Activated CD4-positive, alpha-beta memory T cell treated with anti-CD3 and anti-CD28 coated beads for 36 hours (primary cell): Measurements from ENCODE around the gene RNF141. TPM values are rescaled to one million over a fixed set of nuclear protein-coding genes. Genes with fewer than 3 reads are reported as not detected.

Experiments used
- CTCF ChIA-PET: fragments of 350-600 bp; sonication (Branson Sonifier 250); formaldehyde crosslinking; loops from one replicate; lab custom pipeline; 2021; ENCODE audit warnings: antibody characterized with exemption, inconsistent platforms; lab: Charles Lee
- POLR2A ChIA-PET: fragments of 350-600 bp; sonication (Branson Sonifier 250); formaldehyde crosslinking; loops from one replicate; lab custom pipeline; 2021; ENCODE audit warnings: antibody characterized with exemption; lab: Charles Lee
- DNase-seq: peaks from one replicate; pipeline ENCODE4 v3.0.0-alpha.2; 2020
- H3K27ac Mint-ChIP-seq: one replicate; pipeline ENCODE4 v1.8.0; 2021; ENCODE audit warnings: mixed read lengths
- H3K27me3 Mint-ChIP-seq: one replicate; pipeline ENCODE4 v1.8.0; 2021; ENCODE audit warnings: mixed read lengths
- H3K36me3 Mint-ChIP-seq: one replicate; pipeline ENCODE4 v1.8.0; 2021; ENCODE audit warnings: mixed read lengths
- H3K4me1 Mint-ChIP-seq: one replicate; pipeline ENCODE4 v1.8.0; 2021; ENCODE audit warnings: low read depth, mixed read lengths
- H3K4me3 Mint-ChIP-seq: one replicate; pipeline ENCODE4 v1.8.0; 2021; ENCODE audit warnings: mild to moderate bottlenecking, mixed read lengths
- H3K9me3 Mint-ChIP-seq: one replicate; pipeline ENCODE4 v1.8.0; 2021; ENCODE audit warnings: mixed read lengths
- intact Hi-C: fragments of 100-400 bp; cut with micrococcal nuclease; formaldehyde crosslinking; loops from one replicate; pipeline ENCODE4 v1.15.1; 2023
- total RNA-seq, 2 experiments: library from RNA; stranded (reverse); gene quantifications; one replicate each; pipeline ENCODE4 v1.2.3, GENCODE V29; 2021

The RNF141 gene
- total RNA-seq, 2 experiments from 2014 or later: 17.9 to 18.7 TPM

DNA sequence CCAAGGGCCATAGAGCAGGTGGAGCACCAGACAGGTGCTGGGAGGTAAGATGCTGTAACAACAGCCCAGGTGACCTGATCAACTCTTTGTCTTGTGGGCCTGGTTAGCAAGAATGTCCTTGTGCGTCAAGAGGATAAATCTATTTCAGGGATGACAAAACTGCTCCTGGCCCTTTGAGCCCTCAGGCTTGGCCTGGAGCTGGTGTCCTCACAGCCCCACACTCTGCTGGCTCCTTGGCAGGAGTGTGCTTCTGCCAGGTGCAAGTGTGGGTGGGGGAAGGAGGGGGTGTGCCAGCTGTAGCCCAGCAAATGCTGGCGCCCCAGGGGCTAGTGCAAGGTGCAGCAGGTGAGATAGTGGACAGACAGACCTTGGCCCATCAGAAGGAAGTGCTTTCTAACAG, 66.4 kb downstream of the RNF141 start:
- POLR2A ChIA-PET: no interaction called here
- H3K9me3 Mint-ChIP-seq: no peaks in the 10 kb centered on the region
- no peaks in the 10 kb centered on the region for H3K27me3 Mint-ChIP-seq
- peaks cover 15% of the 10 kb centered on the region for H3K4me1 Mint-ChIP-seq
- CTCF ChIA-PET: no interaction called here
- DNase-seq: no peak
- intact Hi-C loops: no loop called here
- H3K36me3 Mint-ChIP-seq: peaks cover 13% of the 10 kb centered on the region
- no peak overlapping the region for H3K4me3 Mint-ChIP-seq
- H3K27ac Mint-ChIP-seq: no peak overlapping the region

- Mint-ChIP-seq H3K4me1 (peaks cover 17% of the 10 kb centered on the region), H3K27ac (no peak overlapping the region), H3K9me3 (no peaks in the 10 kb centered on the region), H3K36me3 (peaks cover 11% of the 10 kb centered on the region), H3K4me3 (no peak overlapping the region), H3K27me3 (no peaks in the 10 kb centered on the region)
- POLR2A ChIA-PET: no interaction called here
- intact Hi-C loops: no loop called here
- no peak for DNase-seq
- CTCF ChIA-PET: no interaction called here
Measured at GRCh38 chr11:10473371-10473770, 67.6 kb downstream of the RNF141 start.

- no peaks in the 10 kb centered on the region for H3K27me3 Mint-ChIP-seq
- peaks cover 33% of the 10 kb centered on the region for H3K36me3 Mint-ChIP-seq
- peaks cover 25% of the 10 kb centered on the region for H3K4me1 Mint-ChIP-seq
- no peaks in the 10 kb centered on the region for H3K9me3 Mint-ChIP-seq
- DNase-seq: no peak
- no peak overlapping the region for H3K27ac Mint-ChIP-seq
- intact Hi-C loops: no loop called here
- no peak overlapping the region for H3K4me3 Mint-ChIP-seq
- CTCF ChIA-PET: interaction anchor here (0.6 kb wide), 2 partner anchors 134 to 1375 kb away, joined by 3 read pairs; no protein-coding TSS in a partner anchor
- POLR2A ChIA-PET: interaction anchor here (0.6 kb wide), 1 partner anchor 11 kb away, joined by 4 read pairs; no protein-coding TSS in a partner anchor
Measured at GRCh38 chr11:10462746-10463300, 78.2 kb downstream of the RNF141 start.

Other genes starting within 250 kb of the RNF141 start
- 1 to 10 TPM; 7.0 to 7.1 TPM for gene SBF2, start 247.0 kb downstream of the RNF141 start, total RNA-seq
- gene ADM, start 236.1 kb downstream of the RNF141 start, total RNA-seq: 1 to 10 TPM; 3.0 to 3.5 TPM
- 10 to 100 TPM; 25.5 to 25.7 TPM for gene AMPD3, start 85.9 kb downstream of the RNF141 start, total RNA-seq
- gene LYVE1, start 27.5 kb upstream of the RNF141 start, total RNA-seq: not detected
- gene IRAG1, start 152.6 kb upstream of the RNF141 start, total RNA-seq: not detected
- 10 to 100 TPM; 37.6 to 39.9 TPM for gene CTR9, start 210.1 kb upstream of the RNF141 start, total RNA-seq